A673 (cell line): ENCODE measurements around the gene RAD23B. TPM values are rescaled to one million over a fixed set of nuclear protein-coding genes. Genes with fewer than 3 reads are reported as not detected.

ENCODE experiments used
- BruUV-seq: library from RNA; stranded (reverse); fragments of 400-500 nt; replicated peaks from 2 replicates; lab custom pipeline; 2021; lab: Mats Ljungman, UMichigan
- CTCF ChIA-PET: fragments of 300-600 bp; sonication (Branson Sonifier 250); formaldehyde crosslinking; loops from one replicate; lab custom pipeline; 2022; ENCODE audit warnings: antibody characterized with exemption; lab: Charles Lee
- POLR2A ChIA-PET: fragments of 300-600 bp; sonication (Branson Sonifier 250); formaldehyde crosslinking; loops from one replicate; lab custom pipeline; 2022; ENCODE audit warnings: antibody characterized with exemption; ENCODE audit not compliant: low non-redundant PET; lab: Charles Lee
- DNase-seq: peaks from one replicate; pipeline ENCODE4 v3.0.0-alpha.2; 2015; ENCODE audit warnings: low spot score
- H3K27ac ChIP-seq: fragments of 200-600 bp; sonication (generic); 2 replicates; pipeline ENCODE4 v1.5.1; 2016; ENCODE audit warnings: mixed run types, low read depth, mild to moderate bottlenecking, mixed read lengths, antibody characterized with exemption, low read length; ENCODE audit not compliant: poor library complexity, severe bottlenecking
- H3K27me3 ChIP-seq: fragments of 200-600 bp; sonication (generic); replicated peaks from 2 replicates; pipeline ENCODE4 v1.6.1; 2017; ENCODE audit warnings: mixed run types, low read depth, mild to moderate bottlenecking, mixed read lengths, antibody characterized with exemption, low read length; ENCODE audit not compliant: insufficient read depth, poor library complexity
- H3K36me3 ChIP-seq: fragments of 200-600 bp; sonication (generic); 2 replicates; pipeline ENCODE4 v1.6.1; 2016; ENCODE audit warnings: mixed run types, mild to moderate bottlenecking, mixed read lengths, antibody characterized with exemption, low read length; ENCODE audit not compliant: insufficient read depth, poor library complexity, severe bottlenecking
- H3K4me1 ChIP-seq: fragments of 200-600 bp; sonication (generic); 2 replicates; pipeline ENCODE4 v1.6.1; 2017; ENCODE audit warnings: mixed run types, mild to moderate bottlenecking, mixed read lengths, antibody characterized with exemption, low read length; ENCODE audit not compliant: insufficient read depth, poor library complexity, severe bottlenecking
- H3K4me3 ChIP-seq: fragments of 200-600 bp; sonication (generic); 2 replicates; pipeline ENCODE4 v1.5.1; 2016; ENCODE audit warnings: low read depth, mixed run types, mild to moderate bottlenecking, mixed read lengths, low read length; ENCODE audit not compliant: poor library complexity, severe bottlenecking
- H3K9me3 ChIP-seq: fragments of 200-600 bp; sonication (generic); 2 replicates; pipeline ENCODE4 v1.6.1; 2016; ENCODE audit warnings: mixed run types, low read depth, mild to moderate bottlenecking, mixed read lengths, antibody characterized with exemption, low read length; ENCODE audit not compliant: poor library complexity, severe bottlenecking
- CTCF ChIP-seq: fragments of 300-800, 200-600 bp; sonication (generic); conservative IDR thresholded peaks from 2 replicates; pipeline ENCODE4 v1.5.1; 2017; ENCODE audit warnings: low read depth, mild to moderate bottlenecking, antibody characterized with exemption, low read length, moderate library complexity, mixed read lengths
- EZH2 ChIP-seq: fragments of 200-600 bp; sonication (generic); IDR thresholded peaks from 2 replicates; pipeline ENCODE4 v1.6.1; 2017; ENCODE audit warnings: borderline replicate concordance, low read depth, mild to moderate bottlenecking, mixed read lengths, antibody characterized with exemption, low read length; ENCODE audit not compliant: poor library complexity, severe bottlenecking
- intact Hi-C: fragments of 100-400 bp; cut with micrococcal nuclease; formaldehyde crosslinking; loops from one replicate; pipeline ENCODE4 v1.10.0; 2022; ENCODE audit not compliant: unreplicated experiment
- total RNA-seq: library from RNA; stranded (reverse); gene quantifications from 2 replicates; pipeline ENCODE4 v1.2.3, GENCODE V29; 2021

Gene RAD23B
- total RNA-seq, 1 experiment from 2014 or later = 151 TPM

- no peaks in the 10 kb centered on the region for H3K9me3 ChIP-seq
- H3K27me3 ChIP-seq = no peaks in the 10 kb centered on the region
- no peak overlapping the region for H3K27ac ChIP-seq
- no peak for DNase-seq
- no peak overlapping the region for H3K4me3 ChIP-seq
- H3K4me1 ChIP-seq = peaks cover 22% of the 10 kb centered on the region
- intact Hi-C loops = no loop called here
- ChIA-PET POLR2A (interaction anchor here (0.6 kb wide), 1 partner anchor 136 kb away, joined by 3 read pairs; no protein-coding TSS in a partner anchor), CTCF (no interaction called here)
- no peaks in the 10 kb centered on the region for H3K36me3 ChIP-seq
- no peak for TF ChIP-seq CTCF
- TF ChIP-seq EZH2 = no peak
- no TSS peak for BruUV-seq
Observed at GRCh38 chr9:107288701-107289100, 5.6 kb downstream of the RAD23B start.

GRCh38 chr9:107290619-107291018 is 7.5 kb downstream of the RAD23B start:
- intact Hi-C loops = no loop called here
- H3K27ac ChIP-seq = no peak overlapping the region
- ChIA-PET POLR2A (no interaction called here), CTCF (no interaction called here)
- H3K27me3 ChIP-seq = no peaks in the 10 kb centered on the region
- H3K9me3 ChIP-seq = no peaks in the 10 kb centered on the region
- no TSS peak for BruUV-seq
- no peak overlapping the region for H3K4me3 ChIP-seq
- peaks cover 19% of the 10 kb centered on the region for H3K4me1 ChIP-seq
- no peaks in the 10 kb centered on the region for H3K36me3 ChIP-seq
- TF ChIP-seq EZH2 (no peak), CTCF (no peak)
- no peak for DNase-seq

GRCh38 chr9:107292821-107293542 is 9.9 kb downstream of the RAD23B start:
- no TSS peak for BruUV-seq
- Histone ChIP-seq H3K9me3 (no peaks in the 10 kb centered on the region), H3K27ac (no peak overlapping the region), H3K27me3 (no peaks in the 10 kb centered on the region), H3K4me3 (no peak overlapping the region), H3K36me3 (peaks cover 4% of the 10 kb centered on the region), H3K4me1 (peaks cover 7% of the 10 kb centered on the region)
- CTCF ChIA-PET = interaction anchor here (0.8 kb wide), 1 partner anchor 48 kb away, joined by 3 read pairs; no protein-coding TSS in a partner anchor
- intact Hi-C loops = no loop called here
- no peak for TF ChIP-seq CTCF
- TF ChIP-seq EZH2 = no peak
- POLR2A ChIA-PET = interaction anchor here (0.7 kb wide), 2 partner anchors 15 to 30 kb away, joined by 3 to 4 read pairs; no protein-coding TSS in a partner anchor
- no peak for DNase-seq
